Suprapubic skin (tissue), 4 donors: ENCODE measurements around the gene TAF1D. TPM values are rescaled to one million over a fixed set of nuclear protein-coding genes. Genes with fewer than 3 reads are reported as not detected.

Experiments
- DNase-seq, 2 donors: peaks; one replicate each; pipeline ENCODE4 v3.0.0-alpha.2; 2019; ENCODE audit warnings: low spot score in 2 of 2
- H3K27ac ChIP-seq: fragments of 200-600 bp; sonication (generic); one replicate; pipeline ENCODE4 v1.5.1; 2019
- H3K27me3 ChIP-seq: fragments of 200-600 bp; sonication (generic); one replicate; pipeline ENCODE4 v1.5.1; 2019
- H3K36me3 ChIP-seq: fragments of 200-600 bp; sonication (generic); one replicate; pipeline ENCODE4 v1.5.1; 2019
- H3K4me1 ChIP-seq: fragments of 200-600 bp; sonication (generic); one replicate; pipeline ENCODE4 v1.5.1; 2019
- H3K4me3 ChIP-seq: fragments of 200-600 bp; sonication (generic); one replicate; pipeline ENCODE4 v1.5.1; 2019; ENCODE audit warnings: mild to moderate bottlenecking
- H3K9me3 ChIP-seq: fragments of 200-600 bp; sonication (generic); one replicate; pipeline ENCODE4 v1.5.1; 2019
- EP300 ChIP-seq: sonication (generic); formaldehyde crosslinking; IDR thresholded peaks from one replicate; pipeline ENCODE4 v1.6.1; 2017; ENCODE audit warnings: antibody characterized with exemption
- POLR2A ChIP-seq, 2 donors: fragments of 450-650 bp; IDR thresholded peaks; one replicate each; pipeline ENCODE4 v1.6.1; 2017; ENCODE audit warnings: antibody characterized with exemption in 2 of 2, mild to moderate bottlenecking in 2 of 2, moderate library complexity in 2 of 2
- POLR2AphosphoS5 ChIP-seq, 3 donors: sonication (generic); formaldehyde crosslinking; IDR thresholded peaks; one replicate each; pipeline ENCODE4 v1.6.1; 2017; ENCODE audit warnings: antibody characterized with exemption in 3 of 3
- WGBS: methylation state at CpG from one replicate; pipeline ENCODE4 v1.1.5; 2018; 5-methylcytosine and 5-hydroxymethylcytosine counted together
- total RNA-seq, 4 donors: library from RNA; depleted of rRNA; stranded (reverse); fragments of >200 nt; gene quantifications; one replicate each; pipeline ENCODE4 v1.1.0, GENCODE V29; 2016
- TF ChIP-seq, protein P1 (sequence below), 2 donors: fragments of 200-600 bp in 1 of 2; fragments of 450-650 bp in 1 of 2; sonication (generic) in 1 of 2; IDR thresholded peaks; one replicate each; pipeline ENCODE4 v1.5.1; 2016 to 2019; ENCODE audit warnings: antibody characterized with exemption in 2 of 2, mild to moderate bottlenecking in 1 of 2, moderate library complexity in 1 of 2

TAF1D gene
- total RNA-seq, 4 donors from 2014 or later = 53.5 to 142 (median 81.1) TPM

- Histone ChIP-seq H3K36me3 (peaks cover 35% of the 10 kb centered on the region), H3K27ac (no peak overlapping the region), H3K4me1 (no peaks in the 10 kb centered on the region), H3K27me3 (no peaks in the 10 kb centered on the region), H3K4me3 (no peak overlapping the region), H3K9me3 (no peaks in the 10 kb centered on the region)
- TF ChIP-seq POLR2AphosphoS5 (IDR thresholded peaks at IDR 0.05) = no peak
- TF ChIP-seq EP300 = no peak
- TF ChIP-seq, protein P1, sequence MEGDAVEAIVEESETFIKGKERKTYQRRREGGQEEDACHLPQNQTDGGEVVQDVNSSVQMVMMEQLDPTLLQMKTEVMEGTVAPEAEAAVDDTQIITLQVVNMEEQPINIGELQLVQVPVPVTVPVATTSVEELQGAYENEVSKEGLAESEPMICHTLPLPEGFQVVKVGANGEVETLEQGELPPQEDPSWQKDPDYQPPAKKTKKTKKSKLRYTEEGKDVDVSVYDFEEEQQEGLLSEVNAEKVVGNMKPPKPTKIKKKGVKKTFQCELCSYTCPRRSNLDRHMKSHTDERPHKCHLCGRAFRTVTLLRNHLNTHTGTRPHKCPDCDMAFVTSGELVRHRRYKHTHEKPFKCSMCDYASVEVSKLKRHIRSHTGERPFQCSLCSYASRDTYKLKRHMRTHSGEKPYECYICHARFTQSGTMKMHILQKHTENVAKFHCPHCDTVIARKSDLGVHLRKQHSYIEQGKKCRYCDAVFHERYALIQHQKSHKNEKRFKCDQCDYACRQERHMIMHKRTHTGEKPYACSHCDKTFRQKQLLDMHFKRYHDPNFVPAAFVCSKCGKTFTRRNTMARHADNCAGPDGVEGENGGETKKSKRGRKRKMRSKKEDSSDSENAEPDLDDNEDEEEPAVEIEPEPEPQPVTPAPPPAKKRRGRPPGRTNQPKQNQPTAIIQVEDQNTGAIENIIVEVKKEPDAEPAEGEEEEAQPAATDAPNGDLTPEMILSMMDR (IDR thresholded peaks at IDR 0.05) = no peak
- TF ChIP-seq POLR2A (IDR thresholded peaks at IDR 0.05) = no peak
- 91% methylated on average over 7 of the region's 7 CpGs for WGBS
- no peak for DNase-seq
These were observed 20.8 kb downstream of the TAF1D start for GRCh38 chr11:93720522-93720921.

DNA sequence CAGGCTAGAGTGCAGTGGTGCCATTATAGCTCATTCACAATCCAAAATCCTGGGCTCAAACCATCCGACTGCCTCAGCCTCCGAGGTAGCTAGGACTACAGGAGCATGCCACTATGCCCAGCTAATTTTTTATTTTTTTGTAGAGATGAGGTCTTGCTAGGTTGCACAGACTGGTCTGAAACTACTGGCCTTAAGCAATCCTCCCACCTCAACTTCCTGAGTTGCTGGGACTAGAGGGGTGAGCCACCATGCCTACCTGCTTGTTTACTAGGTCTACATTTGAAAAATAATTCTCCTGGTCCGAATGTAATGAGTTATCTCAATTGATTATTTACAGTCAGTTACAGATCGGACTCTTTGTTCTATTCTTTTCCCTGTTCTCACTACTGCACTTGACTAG, 22.0 kb downstream of the TAF1D start:
- peaks cover 43% of the 10 kb centered on the region for H3K36me3 ChIP-seq
- no peaks in the 10 kb centered on the region for H3K4me1 ChIP-seq
- no peaks in the 10 kb centered on the region for H3K9me3 ChIP-seq
- no peak overlapping the region for H3K27ac ChIP-seq
- 96% methylated on average over 4 of the region's 4 CpGs for WGBS
- TF ChIP-seq POLR2A (IDR thresholded peaks at IDR 0.05) (no peak), EP300 (no peak), POLR2AphosphoS5 (IDR thresholded peaks at IDR 0.05) (no peak)
- TF ChIP-seq, protein P1 (IDR thresholded peaks at IDR 0.05) = no peak
- H3K27me3 ChIP-seq = no peaks in the 10 kb centered on the region
- DNase-seq = no peak
- H3K4me3 ChIP-seq = no peak overlapping the region

GRCh38 chr11:93718057-93718563, 23.2 kb downstream of the TAF1D start:
- H3K27ac ChIP-seq = no peak overlapping the region
- no peak overlapping the region for H3K4me3 ChIP-seq
- peaks cover 35% of the 10 kb centered on the region for H3K36me3 ChIP-seq
- H3K27me3 ChIP-seq = no peaks in the 10 kb centered on the region
- TF ChIP-seq POLR2AphosphoS5 (IDR thresholded peaks at IDR 0.05) = no peak
- 80% methylated on average over 4 of the region's 4 CpGs for WGBS
- H3K4me1 ChIP-seq = no peaks in the 10 kb centered on the region
- no peak for DNase-seq
- H3K9me3 ChIP-seq = no peaks in the 10 kb centered on the region

GRCh38 chr11:93717501-93717900, 23.8 kb downstream of the TAF1D start:
- Histone ChIP-seq H3K9me3 (no peaks in the 10 kb centered on the region), H3K4me1 (no peaks in the 10 kb centered on the region), H3K27me3 (no peaks in the 10 kb centered on the region), H3K4me3 (no peak overlapping the region), H3K36me3 (peaks cover 32% of the 10 kb centered on the region), H3K27ac (no peak overlapping the region)
- DNase-seq = no peak
- WGBS = 100% methylated on average over 1 of the region's 1 CpG
- TF ChIP-seq, protein P1 (IDR thresholded peaks at IDR 0.05) = no peak
- TF ChIP-seq POLR2AphosphoS5 (IDR thresholded peaks at IDR 0.05) (no peak), EP300 (no peak)

DNA sequence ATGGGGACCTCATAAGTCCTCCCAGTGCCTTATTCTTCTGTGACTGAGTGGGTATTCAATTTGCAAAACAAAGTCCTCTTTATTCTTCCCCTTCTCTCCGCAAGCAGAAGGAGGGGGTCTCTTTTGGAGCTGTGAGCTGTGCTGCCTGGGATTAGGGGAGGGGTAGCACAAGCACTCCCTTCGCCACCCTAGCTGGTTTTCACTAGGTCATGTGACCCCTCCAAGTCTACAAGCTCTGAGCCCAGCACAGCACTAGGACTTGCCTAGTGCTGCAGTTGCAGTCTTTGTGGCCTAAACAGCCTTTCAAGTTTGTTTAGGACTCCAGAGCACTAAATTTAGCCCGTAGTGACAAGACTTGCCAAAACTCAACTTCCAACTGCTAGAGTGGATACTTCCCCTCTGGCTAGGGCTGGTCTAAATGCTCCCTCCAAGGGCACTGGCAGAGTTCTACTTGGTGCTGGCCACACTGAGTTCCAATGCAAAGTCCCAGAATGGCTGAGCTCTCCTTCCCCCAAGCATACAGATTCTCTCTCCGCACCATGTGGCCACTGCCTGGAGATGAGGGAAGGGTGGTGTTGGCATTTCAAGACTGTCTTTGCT, 25.4 kb downstream of the TAF1D start:
- H3K9me3 ChIP-seq = no peaks in the 10 kb centered on the region
- no peak overlapping the region for H3K4me3 ChIP-seq
- no peak for DNase-seq
- TF ChIP-seq, protein P1 (IDR thresholded peaks at IDR 0.05) = no peak
- no peak for TF ChIP-seq POLR2A (IDR thresholded peaks at IDR 0.05)
- no peak for TF ChIP-seq EP300
- TF ChIP-seq POLR2AphosphoS5 (IDR thresholded peaks at IDR 0.05) = no peak
- H3K4me1 ChIP-seq = no peaks in the 10 kb centered on the region
- no peaks in the 10 kb centered on the region for H3K27me3 ChIP-seq
- 96% methylated on average over 4 of the region's 4 CpGs for WGBS
- H3K27ac ChIP-seq = no peak overlapping the region
- H3K36me3 ChIP-seq = peaks cover 32% of the 10 kb centered on the region

- peaks cover 60% of the 10 kb centered on the region for H3K36me3 ChIP-seq
- TF ChIP-seq POLR2A (IDR thresholded peaks at IDR 0.05) (no peak), EP300 (no peak), POLR2AphosphoS5 (IDR thresholded peaks at IDR 0.05) (no peak)
- TF ChIP-seq, protein P1 (IDR thresholded peaks at IDR 0.05) = no peak
These were observed 28.6 kb downstream of the TAF1D start for GRCh38 chr11:93712678-93713077.

More at GRCh38 chr11:93712678-93713077, 28.6 kb downstream of the TAF1D start:
- no peak for DNase-seq
- Histone ChIP-seq H3K27ac (no peak overlapping the region), H3K4me1 (no peaks in the 10 kb centered on the region), H3K27me3 (no peaks in the 10 kb centered on the region), H3K4me3 (no peak overlapping the region), H3K9me3 (peaks cover 11% of the 10 kb centered on the region)
